ENCODE measurements around the gene CTNNA3.

The CTNNA3 gene

GRCh38 chr10:67668448-67668847 lies 27.5 kb downstream of the CTNNA3 start:
- no peaks in the 10 kb centered on the region for H3K4me1 ChIP-seq (ENCODE audit: control insufficient read depth, insufficient read depth, low read length, poor library complexity, severe bottlenecking)
- no peaks in the 10 kb centered on the region for H3K9me3 ChIP-seq (ENCODE audit: control insufficient read depth, low read length)
- no peak overlapping the region for H3K4me3 ChIP-seq (ENCODE audit: insufficient read depth, low read depth, low read length, poor library complexity, severe bottlenecking)
- no peak for DNase-seq
- H3K27ac ChIP-seq (ENCODE audit: insufficient read depth, low read length, poor library complexity, severe bottlenecking), result no peak overlapping the region
- H3K27me3 ChIP-seq (replicated peaks; ENCODE audit: control insufficient read depth, insufficient read depth, low read length, poor library complexity, severe bottlenecking), result no peaks in the 10 kb centered on the region
- no peaks in the 10 kb centered on the region for H3K36me3 ChIP-seq (ENCODE audit: control insufficient read depth, insufficient read depth, low read length)

DNA sequence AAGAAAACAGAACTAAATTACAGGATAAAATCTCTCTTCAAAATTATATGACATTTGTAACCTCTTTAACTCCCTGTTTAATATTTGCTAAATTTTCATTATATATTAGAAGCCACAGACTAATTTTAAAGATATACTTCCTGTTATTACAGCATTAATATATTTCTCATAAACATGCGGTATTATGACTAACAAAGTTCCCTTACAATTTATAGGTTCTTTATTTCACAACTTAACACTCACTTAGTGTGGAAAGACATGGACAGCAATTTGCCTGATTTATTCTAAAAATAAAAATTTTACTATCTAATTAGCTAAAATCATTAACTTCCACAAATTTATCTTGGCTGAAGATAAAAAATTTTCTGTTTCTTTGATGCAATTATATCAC lies 29.0 kb downstream of the CTNNA3 start:
- no peaks in the 10 kb centered on the region for H3K9me3 ChIP-seq (ENCODE audit: control insufficient read depth, low read length)
- H3K36me3 ChIP-seq (ENCODE audit: control insufficient read depth, insufficient read depth, low read length), result no peaks in the 10 kb centered on the region
- no peaks in the 10 kb centered on the region for H3K4me1 ChIP-seq (ENCODE audit: control insufficient read depth, insufficient read depth, low read length, poor library complexity, severe bottlenecking)
- no peak for DNase-seq
- no peak overlapping the region for H3K27ac ChIP-seq (ENCODE audit: insufficient read depth, low read length, poor library complexity, severe bottlenecking)
- H3K27me3 ChIP-seq (replicated peaks; ENCODE audit: control insufficient read depth, insufficient read depth, low read length, poor library complexity, severe bottlenecking), result no peaks in the 10 kb centered on the region
- H3K4me3 ChIP-seq (ENCODE audit: insufficient read depth, low read depth, low read length, poor library complexity, severe bottlenecking), result no peak overlapping the region

DNA sequence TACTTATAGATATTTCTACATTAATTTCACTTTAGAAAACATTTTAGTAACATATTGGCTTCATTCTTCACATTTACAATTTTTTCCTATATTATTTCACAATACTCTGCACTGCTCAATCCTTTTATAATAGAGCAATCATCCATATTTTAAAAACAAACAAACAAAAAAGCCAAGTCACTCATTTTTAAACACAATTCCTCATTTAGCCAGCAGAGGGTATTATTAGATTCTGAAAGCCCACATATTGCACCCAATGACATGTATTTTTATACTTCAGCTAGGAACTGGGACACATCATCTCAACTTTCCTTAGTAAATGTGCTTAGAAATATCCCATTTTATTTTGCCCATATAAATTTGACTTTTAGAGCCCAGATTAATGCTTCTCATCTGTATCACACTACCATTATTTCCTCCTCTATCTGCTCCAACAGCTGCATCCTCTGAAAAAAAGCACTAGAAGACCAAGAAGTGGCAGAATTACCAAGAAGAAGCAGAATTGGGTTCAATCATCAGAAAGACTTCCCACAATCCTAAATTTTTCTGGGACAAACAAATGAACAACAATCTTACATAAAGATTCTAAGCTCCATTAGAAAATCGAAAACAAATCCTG lies 29.5 kb downstream of the CTNNA3 start:
- no peak overlapping the region for H3K27ac ChIP-seq (ENCODE audit: insufficient read depth, low read length, poor library complexity, severe bottlenecking)
- H3K36me3 ChIP-seq (ENCODE audit: control insufficient read depth, insufficient read depth, low read length), result no peaks in the 10 kb centered on the region
- no peaks in the 10 kb centered on the region for H3K9me3 ChIP-seq (ENCODE audit: control insufficient read depth, low read length)
- H3K4me3 ChIP-seq (ENCODE audit: insufficient read depth, low read depth, low read length, poor library complexity, severe bottlenecking), result no peak overlapping the region
- H3K4me1 ChIP-seq (ENCODE audit: control insufficient read depth, insufficient read depth, low read length, poor library complexity, severe bottlenecking), result no peaks in the 10 kb centered on the region
- H3K27me3 ChIP-seq (replicated peaks; ENCODE audit: control insufficient read depth, insufficient read depth, low read length, poor library complexity, severe bottlenecking), result no peaks in the 10 kb centered on the region
- DNase-seq, result no peak

DNA sequence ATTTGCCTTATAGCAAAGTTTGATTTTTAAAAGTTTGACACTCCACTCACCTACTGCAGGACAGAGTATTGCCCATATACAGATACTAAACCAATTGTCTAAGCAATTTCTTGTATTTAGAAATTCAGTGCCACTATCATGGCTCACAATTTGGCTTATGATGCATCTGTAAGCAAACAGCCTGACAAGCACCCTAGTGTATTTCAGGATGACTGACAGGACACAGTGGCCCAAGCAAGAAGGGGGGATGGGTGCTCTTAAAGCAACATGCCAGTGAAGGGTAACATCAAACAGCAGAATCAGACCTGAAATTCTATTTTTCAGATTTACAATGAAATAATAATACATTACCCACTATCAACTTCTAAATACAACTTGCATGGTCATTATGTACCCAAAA lies 30.5 kb downstream of the CTNNA3 start:
- no peak overlapping the region for H3K4me3 ChIP-seq (ENCODE audit: insufficient read depth, low read depth, low read length, poor library complexity, severe bottlenecking)
- H3K36me3 ChIP-seq (ENCODE audit: control insufficient read depth, insufficient read depth, low read length), result no peaks in the 10 kb centered on the region
- H3K27ac ChIP-seq (ENCODE audit: insufficient read depth, low read length, poor library complexity, severe bottlenecking), result no peak overlapping the region
- no peaks in the 10 kb centered on the region for H3K27me3 ChIP-seq (replicated peaks; ENCODE audit: control insufficient read depth, insufficient read depth, low read length, poor library complexity, severe bottlenecking)
- no peaks in the 10 kb centered on the region for H3K9me3 ChIP-seq (ENCODE audit: control insufficient read depth, low read length)
- no peaks in the 10 kb centered on the region for H3K4me1 ChIP-seq (ENCODE audit: control insufficient read depth, insufficient read depth, low read length, poor library complexity, severe bottlenecking)
- no peak for DNase-seq

- no peak for DNase-seq
Observed at GRCh38 chr10:67664942-67665341, 31.1 kb downstream of the CTNNA3 start.

GRCh38 chr10:67663449-67664087 lies 32.4 kb downstream of the CTNNA3 start:
- no peaks in the 10 kb centered on the region for H3K4me1 ChIP-seq (ENCODE audit: control insufficient read depth, insufficient read depth, low read length, poor library complexity, severe bottlenecking)
- no peaks in the 10 kb centered on the region for H3K9me3 ChIP-seq (ENCODE audit: control insufficient read depth, low read length)
- DNase-seq, result no peak
- no peak overlapping the region for H3K4me3 ChIP-seq (ENCODE audit: insufficient read depth, low read depth, low read length, poor library complexity, severe bottlenecking)
- no peaks in the 10 kb centered on the region for H3K36me3 ChIP-seq (ENCODE audit: control insufficient read depth, insufficient read depth, low read length)
- H3K27me3 ChIP-seq (replicated peaks; ENCODE audit: control insufficient read depth, insufficient read depth, low read length, poor library complexity, severe bottlenecking), result no peaks in the 10 kb centered on the region
- H3K27ac ChIP-seq (ENCODE audit: insufficient read depth, low read length, poor library complexity, severe bottlenecking), result no peak overlapping the region

More at GRCh38 chr10:67664942-67665341, 31.1 kb downstream of the CTNNA3 start:
- Histone ChIP-seq H3K4me1 (ENCODE audit: control insufficient read depth, insufficient read depth, low read length, poor library complexity, severe bottlenecking) (no peaks in the 10 kb centered on the region), H3K4me3 (ENCODE audit: insufficient read depth, low read depth, low read length, poor library complexity, severe bottlenecking) (no peak overlapping the region), H3K36me3 (ENCODE audit: control insufficient read depth, insufficient read depth, low read length) (no peaks in the 10 kb centered on the region), H3K27me3 (replicated peaks; ENCODE audit: control insufficient read depth, insufficient read depth, low read length, poor library complexity, severe bottlenecking) (no peaks in the 10 kb centered on the region), H3K9me3 (ENCODE audit: control insufficient read depth, low read length) (no peaks in the 10 kb centered on the region), H3K27ac (ENCODE audit: insufficient read depth, low read length, poor library complexity, severe bottlenecking) (no peak overlapping the region)

GRCh38 chr10:67662415-67662814 lies 33.6 kb downstream of the CTNNA3 start:
- Histone ChIP-seq H3K4me1 (ENCODE audit: control insufficient read depth, insufficient read depth, low read length, poor library complexity, severe bottlenecking) (no peaks in the 10 kb centered on the region), H3K27me3 (replicated peaks; ENCODE audit: control insufficient read depth, insufficient read depth, low read length, poor library complexity, severe bottlenecking) (no peaks in the 10 kb centered on the region), H3K9me3 (ENCODE audit: control insufficient read depth, low read length) (no peaks in the 10 kb centered on the region), H3K4me3 (ENCODE audit: insufficient read depth, low read depth, low read length, poor library complexity, severe bottlenecking) (no peak overlapping the region), H3K36me3 (ENCODE audit: control insufficient read depth, insufficient read depth, low read length) (no peaks in the 10 kb centered on the region), H3K27ac (ENCODE audit: insufficient read depth, low read length, poor library complexity, severe bottlenecking) (no peak overlapping the region)
- no peak for DNase-seq

DNA sequence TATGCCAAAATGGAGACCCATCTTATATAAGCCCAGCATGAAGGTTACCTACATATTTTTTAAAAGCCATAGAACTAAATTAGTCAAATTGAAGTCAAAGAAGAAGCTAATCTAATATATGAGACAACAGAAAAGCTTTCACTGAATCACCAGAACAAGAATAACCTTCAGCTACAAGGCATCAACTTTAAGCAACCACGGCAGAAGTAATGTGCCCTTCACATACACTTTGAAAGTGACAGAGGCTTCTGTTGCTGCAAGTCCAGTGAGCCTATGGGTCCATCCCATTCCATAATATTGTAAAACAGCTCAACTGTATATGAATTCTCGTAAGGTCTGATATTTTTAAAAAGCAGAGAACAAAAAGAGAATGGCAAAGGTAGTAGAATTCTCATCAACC lies 36.5 kb downstream of the CTNNA3 start:
- DNase-seq, result no peak
- Histone ChIP-seq H3K27ac (ENCODE audit: insufficient read depth, low read length, poor library complexity, severe bottlenecking) (no peak overlapping the region), H3K4me1 (ENCODE audit: control insufficient read depth, insufficient read depth, low read length, poor library complexity, severe bottlenecking) (no peaks in the 10 kb centered on the region), H3K27me3 (replicated peaks; ENCODE audit: control insufficient read depth, insufficient read depth, low read length, poor library complexity, severe bottlenecking) (no peaks in the 10 kb centered on the region), H3K9me3 (ENCODE audit: control insufficient read depth, low read length) (no peaks in the 10 kb centered on the region), H3K4me3 (ENCODE audit: insufficient read depth, low read depth, low read length, poor library complexity, severe bottlenecking) (no peak overlapping the region), H3K36me3 (ENCODE audit: control insufficient read depth, insufficient read depth, low read length) (no peaks in the 10 kb centered on the region)

GRCh38 chr10:67657775-67658174 lies 38.2 kb downstream of the CTNNA3 start:
- H3K4me3 ChIP-seq (ENCODE audit: insufficient read depth, low read depth, low read length, poor library complexity, severe bottlenecking), result no peak overlapping the region
- no peaks in the 10 kb centered on the region for H3K36me3 ChIP-seq (ENCODE audit: control insufficient read depth, insufficient read depth, low read length)
- no peak for DNase-seq
- H3K27ac ChIP-seq (ENCODE audit: insufficient read depth, low read length, poor library complexity, severe bottlenecking), result no peak overlapping the region
- no peaks in the 10 kb centered on the region for H3K9me3 ChIP-seq (ENCODE audit: control insufficient read depth, low read length)
- H3K4me1 ChIP-seq (ENCODE audit: control insufficient read depth, insufficient read depth, low read length, poor library complexity, severe bottlenecking), result no peaks in the 10 kb centered on the region
- H3K27me3 ChIP-seq (replicated peaks; ENCODE audit: control insufficient read depth, insufficient read depth, low read length, poor library complexity, severe bottlenecking), result no peaks in the 10 kb centered on the region

GRCh38 chr10:67650558-67650957 lies 45.4 kb downstream of the CTNNA3 start:
- Histone ChIP-seq H3K9me3 (ENCODE audit: control insufficient read depth, low read length) (no peaks in the 10 kb centered on the region), H3K4me3 (ENCODE audit: insufficient read depth, low read depth, low read length, poor library complexity, severe bottlenecking) (no peak overlapping the region), H3K36me3 (ENCODE audit: control insufficient read depth, insufficient read depth, low read length) (no peaks in the 10 kb centered on the region), H3K4me1 (ENCODE audit: control insufficient read depth, insufficient read depth, low read length, poor library complexity, severe bottlenecking) (no peaks in the 10 kb centered on the region), H3K27me3 (replicated peaks; ENCODE audit: control insufficient read depth, insufficient read depth, low read length, poor library complexity, severe bottlenecking) (no peaks in the 10 kb centered on the region), H3K27ac (ENCODE audit: insufficient read depth, low read length, poor library complexity, severe bottlenecking) (no peak overlapping the region)
- DNase-seq, result no peak
